Fibroblast of lung (primary cell): ENCODE results near the gene EFHB. TPM values are rescaled to one million over a fixed set of nuclear protein-coding genes. Genes with fewer than 3 reads are reported as not detected.

Experiments
- DNase-seq, 2 donors: peaks; one replicate each; pipeline versions ENCODE4 v3.0.0 to v3.0.0-alpha.2; 2010; ENCODE audit warnings: low read depth in 2 of 2
- H2AFZ ChIP-seq: 2 replicates; pipeline ENCODE4 v1.5.1; 2012; ENCODE audit warnings: low read length, control low read depth, inconsistent platforms
- H3K27ac ChIP-seq: 2 replicates; pipeline ENCODE4 v1.5.1; 2011; ENCODE audit warnings: low read length, control low read depth; ENCODE audit not compliant: insufficient read depth
- H3K27me3 ChIP-seq: 2 replicates; pipeline ENCODE4 v1.5.1; 2011; ENCODE audit warnings: mild to moderate bottlenecking, low read length; ENCODE audit not compliant: control insufficient read depth, insufficient read depth
- H3K36me3 ChIP-seq: 2 replicates; pipeline ENCODE4 v1.5.1; 2011; ENCODE audit warnings: low read length; ENCODE audit not compliant: control insufficient read depth, insufficient read depth
- H3K4me1 ChIP-seq: 2 replicates; pipeline ENCODE4 v1.5.1; 2011; ENCODE audit warnings: low read length; ENCODE audit not compliant: control insufficient read depth, insufficient read depth; ENCODE audit errors: extremely low read depth
- H3K4me2 ChIP-seq: 2 replicates; pipeline ENCODE4 v1.5.1; 2011; ENCODE audit warnings: low read length, control low read depth; ENCODE audit not compliant: insufficient read depth; ENCODE audit errors: extremely low read depth
- H3K4me3 ChIP-seq, 4 experiments: fragments of 200-600 bp in 1 of 4; sonication (generic) in 1 of 4; replicated peaks in 1 of 4; 2 replicates each; pipeline ENCODE4 v1.5.1; 2011 to 2016; ENCODE audit warnings: low read length in 4 of 4, low read depth in 3 of 4, mild to moderate bottlenecking in 3 of 4, control low read depth in 2 of 4, inconsistent platforms in 1 of 4, mixed read lengths in 1 of 4; ENCODE audit not compliant: insufficient read depth in 1 of 4; ENCODE audit errors: control extremely low read depth in 1 of 4
- H3K79me2 ChIP-seq: 2 replicates; pipeline ENCODE4 v1.5.1; 2012; ENCODE audit warnings: mild to moderate bottlenecking, low read length, inconsistent platforms; ENCODE audit not compliant: control insufficient read depth, insufficient read depth
- H3K9ac ChIP-seq: 2 replicates; pipeline ENCODE4 v1.5.1; 2011; ENCODE audit warnings: mild to moderate bottlenecking, low read length, control low read depth; ENCODE audit not compliant: insufficient read depth
- H3K9me3 ChIP-seq: 2 replicates; pipeline ENCODE4 v1.5.1; 2012; ENCODE audit warnings: low read depth, low read length; ENCODE audit not compliant: control insufficient read depth, insufficient read depth
- H4K20me1 ChIP-seq: 2 replicates; pipeline ENCODE4 v1.5.1; 2011; ENCODE audit warnings: low read length; ENCODE audit not compliant: control insufficient read depth, insufficient read depth; ENCODE audit errors: extremely low read depth
- CTCF ChIP-seq, 2 donors: IDR thresholded peaks in 1 of 2; conservative IDR thresholded peaks in 1 of 2; 1 replicate in 1 of 2; 2 replicates in 1 of 2; pipeline ENCODE4 v1.5.1; 2011 to 2012; ENCODE audit warnings: low read length in 2 of 2, control low read depth in 1 of 2, inconsistent platforms in 1 of 2, low read depth in 1 of 2, mild to moderate bottlenecking in 1 of 2
- EZH2 ChIP-seq: IDR thresholded peaks from 2 replicates; pipeline ENCODE4 v1.5.1; 2012; ENCODE audit warnings: low read length, control low read depth, mild to moderate bottlenecking; ENCODE audit errors: missing control alignments
- polyA plus RNA-seq, 2 donors: library from polyadenylated mRNA; depleted of rRNA in 1 of 2; stranded (reverse) in 1 of 2; unstranded in 1 of 2; fragments of >200 nt; gene quantifications; 2 replicates each; pipeline ENCODE4 v1.2.1, GENCODE V29; 2011 to 2012; ENCODE audit warnings: missing spikeins in 1 of 2
- total RNA-seq: library from RNA; depleted of rRNA; stranded (reverse); fragments of >200 nt; gene quantifications from 2 replicates; pipeline ENCODE4 v1.2.1, GENCODE V29; 2014

The EFHB gene
- total and polyA plus RNA-seq, 2 donors (not counting 1 experiment from before 2014, with no cell fraction given): 0.43 to 0.83 TPM

DNA sequence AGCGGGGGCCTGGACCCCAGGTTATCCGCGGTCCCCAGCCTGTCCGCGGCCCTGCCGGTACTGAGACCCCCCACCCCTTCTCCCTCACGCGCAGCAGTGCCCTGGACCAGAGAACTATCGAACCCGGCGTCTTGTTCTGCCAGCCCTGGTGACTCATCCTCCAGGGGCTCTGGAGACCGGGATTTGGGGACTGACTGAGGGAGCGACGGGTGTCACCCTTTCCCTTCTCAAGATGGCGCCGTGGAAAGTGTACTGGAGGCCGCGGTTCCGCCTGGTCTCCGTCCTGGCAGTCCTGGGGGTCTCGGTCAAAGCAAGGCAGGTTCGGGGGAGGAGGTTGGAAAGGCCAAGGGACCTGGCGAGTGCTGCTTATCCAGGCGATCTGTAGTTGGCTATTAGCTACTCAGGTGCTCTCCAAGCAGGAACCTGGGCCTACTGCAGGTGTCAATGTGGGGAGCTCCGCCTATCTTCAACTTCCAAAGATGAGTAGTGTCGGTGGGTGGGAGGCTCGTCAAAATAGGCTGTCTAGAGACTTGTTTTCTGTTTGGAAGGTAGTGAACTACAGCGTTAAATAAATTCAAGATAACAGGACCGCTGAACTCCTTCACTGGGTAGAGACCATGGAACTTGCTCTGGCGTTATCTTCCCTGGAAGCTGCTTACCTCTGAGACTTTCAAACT is 13.7 kb upstream of the EFHB start:
- Histone ChIP-seq H3K4me2 (peak overlapping the region; percentile 84), H4K20me1 (no peaks in the 10 kb centered on the region), H3K36me3 (peaks cover 4% of the 10 kb centered on the region), H3K9ac (peak overlapping the region; percentile 98), H3K27me3 (no peaks in the 10 kb centered on the region), H3K4me1 (no peaks in the 10 kb centered on the region), H3K4me3 (peak overlapping the region; percentile 82 to 98 (median 92)), H3K9me3 (no peaks in the 10 kb centered on the region), H3K79me2 (peaks cover 54% of the 10 kb centered on the region), H2AFZ (peak overlapping the region; percentile 74), H3K27ac (peak overlapping the region; percentile 98)
- peak; percentile 46 to 52 for DNase-seq
- TF ChIP-seq CTCF (conservative IDR thresholded peaks at IDR 0.05 in 1 of 2, IDR thresholded peaks at IDR 0.05 in 1 of 2; ENCODE audit: low read depth in 1 of 2, low read length in 2 of 2) (no peak), EZH2 (no peak)

DNA sequence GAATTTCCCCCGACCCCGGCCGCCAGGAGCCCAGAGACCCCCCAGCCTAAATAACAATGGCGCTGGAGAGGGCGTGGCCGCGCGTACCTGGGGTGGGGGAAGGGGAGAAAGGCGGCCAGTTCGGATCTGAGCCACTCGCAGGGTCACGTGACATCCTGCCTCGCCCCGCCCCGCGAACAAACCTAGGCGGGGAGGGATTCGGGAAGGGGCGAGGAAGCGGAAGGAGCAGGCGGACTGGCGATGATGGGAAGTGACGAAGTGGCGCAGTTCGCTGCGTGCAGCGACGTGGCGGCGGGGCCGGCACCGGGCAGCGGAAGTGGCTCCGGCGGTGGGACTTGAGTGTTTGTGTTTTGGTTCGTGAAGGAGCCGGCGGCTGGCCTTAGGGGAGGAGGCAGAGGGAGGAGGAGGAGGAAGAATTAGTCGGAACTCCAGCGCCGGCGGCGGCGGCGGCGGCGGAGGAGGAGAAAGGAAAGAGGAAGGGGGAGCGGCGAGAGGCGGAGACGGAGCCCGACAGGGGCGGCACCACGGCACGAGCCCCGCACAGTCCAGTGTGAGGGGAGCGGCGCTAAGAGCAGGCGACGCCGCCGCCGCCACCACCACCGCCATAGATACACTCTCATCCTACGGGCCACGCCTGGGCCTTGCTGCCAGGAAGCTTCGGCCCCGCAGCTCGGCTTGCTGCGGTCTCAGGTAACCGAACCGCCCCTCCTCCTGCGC is 13.0 kb upstream of the EFHB start, which contains the start of gene RAB5A:
Gene RAB5A, plus strand, starts transcription at position 266 of the 717 bp plus-strand sequence. CDS start 3,802 bp downstream, outside the sequence.
- TF ChIP-seq EZH2: no peak
- TF ChIP-seq CTCF (conservative IDR thresholded peaks at IDR 0.05 in 1 of 2, IDR thresholded peaks at IDR 0.05 in 1 of 2; ENCODE audit: low read depth in 1 of 2, low read length in 2 of 2): no peak
- H3K4me2 ChIP-seq: peak within 1 kb of the TSS; percentile 91
- H2AFZ ChIP-seq: peak within 1 kb of the TSS; percentile 90
- H3K4me3 ChIP-seq: peak within 1 kb of the TSS; percentile 82 to 98 (median 92)
- H3K27me3 ChIP-seq: no peaks in the 10 kb centered on the region
- peak within 1 kb of the TSS; percentile 98 for H3K9ac ChIP-seq
- H3K9me3 ChIP-seq: no peaks in the 10 kb centered on the region
- H4K20me1 ChIP-seq: no peaks in the 10 kb centered on the region
- H3K79me2 ChIP-seq: peaks cover 48% of the 10 kb centered on the region
- H3K4me1 ChIP-seq: no peaks in the 10 kb centered on the region
- peaks cover 4% of the 10 kb centered on the region for H3K36me3 ChIP-seq
- peak; percentile 98 for DNase-seq
- peak within 1 kb of the TSS; percentile 98 for H3K27ac ChIP-seq

- DNase-seq: peak in 1 of 2 donors; percentile 10
- H3K9ac ChIP-seq: peak overlapping the region; percentile 59
- no peaks in the 10 kb centered on the region for H3K9me3 ChIP-seq
- no peaks in the 10 kb centered on the region for H4K20me1 ChIP-seq
- no peaks in the 10 kb centered on the region for H3K27me3 ChIP-seq
- H3K79me2 ChIP-seq: peaks cover 40% of the 10 kb centered on the region
- no peaks in the 10 kb centered on the region for H3K4me1 ChIP-seq
- TF ChIP-seq CTCF (conservative IDR thresholded peaks at IDR 0.05 in 1 of 2, IDR thresholded peaks at IDR 0.05 in 1 of 2; ENCODE audit: low read depth in 1 of 2, low read length in 2 of 2) (no peak), EZH2 (no peak)
- peak overlapping the region; percentile 91 for H3K4me2 ChIP-seq
- H2AFZ ChIP-seq: peak overlapping the region; percentile 90
- peak overlapping the region; percentile 77 to 98 (median 88) for H3K4me3 ChIP-seq
- no peaks in the 10 kb centered on the region for H3K36me3 ChIP-seq
- H3K27ac ChIP-seq: peak overlapping the region; percentile 98
Measured at GRCh38 chr3:19945969-19946831, 12.2 kb upstream of the EFHB start.
